Neutrophil (primary cell): ENCODE results near the gene HGS.

Source experiments
- H3K27ac ChIP-seq: fragments of 200-600 bp; sonication (generic); 2 replicates; pipeline ENCODE4 v1.5.1; 2016; ENCODE audit warnings: mild to moderate bottlenecking, moderate library complexity
- H3K27me3 ChIP-seq: fragments of 200-600 bp; sonication (generic); 2 replicates; pipeline ENCODE4 v1.6.0; 2016; ENCODE audit warnings: mild to moderate bottlenecking
- H3K36me3 ChIP-seq: fragments of 200-600 bp; sonication (generic); 2 replicates; pipeline ENCODE4 v1.5.1; 2017
- H3K4me1 ChIP-seq, 2 experiments: fragments of 200-600 bp in 1 of 2; sonication (generic) in 1 of 2; 1 replicate in 1 of 2; 2 replicates in 1 of 2; pipeline versions ENCODE4 v1.5.1 to v1.6.1; 2013 to 2016; ENCODE audit warnings: low read depth in 1 of 2, low read length in 1 of 2, mild to moderate bottlenecking in 1 of 2, moderate library complexity in 1 of 2; ENCODE audit not compliant: control insufficient read depth in 1 of 2, insufficient read depth in 1 of 2
- H3K4me3 ChIP-seq, 2 experiments: fragments of 200-600 bp in 1 of 2; sonication (generic) in 1 of 2; 1 replicate in 1 of 2; 2 replicates in 1 of 2; pipeline ENCODE4 v1.5.1; 2013 to 2016; ENCODE audit warnings: low read depth in 1 of 2, low read length in 1 of 2, mild to moderate bottlenecking in 1 of 2, moderate library complexity in 1 of 2
- H3K9me3 ChIP-seq: fragments of 200-600 bp; sonication (generic); 2 replicates; pipeline ENCODE4 v1.5.1; 2016
- TF ChIP-seq, protein P1 (sequence below): fragments of 200-600 bp; sonication (generic); IDR thresholded peaks from 2 replicates; pipeline ENCODE4 v1.5.1; 2016; ENCODE audit warnings: antibody characterized with exemption

Gene HGS

DNA sequence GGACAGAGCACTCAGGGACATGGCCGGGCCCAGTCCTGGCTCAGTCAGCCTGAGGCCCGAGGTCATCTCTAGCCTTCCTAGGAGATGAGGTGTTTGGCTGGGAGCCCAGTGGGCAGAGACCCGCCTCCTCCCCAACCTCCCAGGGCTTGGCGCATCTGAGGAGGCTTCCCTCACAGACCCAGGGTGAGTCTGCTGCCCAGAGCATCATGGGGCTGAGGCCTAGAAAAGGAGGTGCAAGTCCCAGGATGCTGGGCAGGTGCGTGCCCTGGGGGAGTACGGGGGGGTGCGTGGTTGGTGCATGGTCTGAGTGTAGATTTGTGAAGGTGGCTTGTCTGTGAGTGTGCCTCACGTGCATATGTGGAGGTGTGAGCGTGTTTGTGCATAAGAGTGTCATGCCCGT lies 32.1 kb upstream of the HGS start:
- Histone ChIP-seq H3K9me3 (peaks cover 7% of the 10 kb centered on the region), H3K36me3 (no peaks in the 10 kb centered on the region), H3K27me3 (peaks cover 56% of the 10 kb centered on the region), H3K27ac (no peak overlapping the region), H3K4me3 (no peak overlapping the region), H3K4me1 (peaks cover 10% of the 10 kb centered on the region in 2 experiments)
- TF ChIP-seq, protein P1, sequence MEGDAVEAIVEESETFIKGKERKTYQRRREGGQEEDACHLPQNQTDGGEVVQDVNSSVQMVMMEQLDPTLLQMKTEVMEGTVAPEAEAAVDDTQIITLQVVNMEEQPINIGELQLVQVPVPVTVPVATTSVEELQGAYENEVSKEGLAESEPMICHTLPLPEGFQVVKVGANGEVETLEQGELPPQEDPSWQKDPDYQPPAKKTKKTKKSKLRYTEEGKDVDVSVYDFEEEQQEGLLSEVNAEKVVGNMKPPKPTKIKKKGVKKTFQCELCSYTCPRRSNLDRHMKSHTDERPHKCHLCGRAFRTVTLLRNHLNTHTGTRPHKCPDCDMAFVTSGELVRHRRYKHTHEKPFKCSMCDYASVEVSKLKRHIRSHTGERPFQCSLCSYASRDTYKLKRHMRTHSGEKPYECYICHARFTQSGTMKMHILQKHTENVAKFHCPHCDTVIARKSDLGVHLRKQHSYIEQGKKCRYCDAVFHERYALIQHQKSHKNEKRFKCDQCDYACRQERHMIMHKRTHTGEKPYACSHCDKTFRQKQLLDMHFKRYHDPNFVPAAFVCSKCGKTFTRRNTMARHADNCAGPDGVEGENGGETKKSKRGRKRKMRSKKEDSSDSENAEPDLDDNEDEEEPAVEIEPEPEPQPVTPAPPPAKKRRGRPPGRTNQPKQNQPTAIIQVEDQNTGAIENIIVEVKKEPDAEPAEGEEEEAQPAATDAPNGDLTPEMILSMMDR = no peak

DNA sequence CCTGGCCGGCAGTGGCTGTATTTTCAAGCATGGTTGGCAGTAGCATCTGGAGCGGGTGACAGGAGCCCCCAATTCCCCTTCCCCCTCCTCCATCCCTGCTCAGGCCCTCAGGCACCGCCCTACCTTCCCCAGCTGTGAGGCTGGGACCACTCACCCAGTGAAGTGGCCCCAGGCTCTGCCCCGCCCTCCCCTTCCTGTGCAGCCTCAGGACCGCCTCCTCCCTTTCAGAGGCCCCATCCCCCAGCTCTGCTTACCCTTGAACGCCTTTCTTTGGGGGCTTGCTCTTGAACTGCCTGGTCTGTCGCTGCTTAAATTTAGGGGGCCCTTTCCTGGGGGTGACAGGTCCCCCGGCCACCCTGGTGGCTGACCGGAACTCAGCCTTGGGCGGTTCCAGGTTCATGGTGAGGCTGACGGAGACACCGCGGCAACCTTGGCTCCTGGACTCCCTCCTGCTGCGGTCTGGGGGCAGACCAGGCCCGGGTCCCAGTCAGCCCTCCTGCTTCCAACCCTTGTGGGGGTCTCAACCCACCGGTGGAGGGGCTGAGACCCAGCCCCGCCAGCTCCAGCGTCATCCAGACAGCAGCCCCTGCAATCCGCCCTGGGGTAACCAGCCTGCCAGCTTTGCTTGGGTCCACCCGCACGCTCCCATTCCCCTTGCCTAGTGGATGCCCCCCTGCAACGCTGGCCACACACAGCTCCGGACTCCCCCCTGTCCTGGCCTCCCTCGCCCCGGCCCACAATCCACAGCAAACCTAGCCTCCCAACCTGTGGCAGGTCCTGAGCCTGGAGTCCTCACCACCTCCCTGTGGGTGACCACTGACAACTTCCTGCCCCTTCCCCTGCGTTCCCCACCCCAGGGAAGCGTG lies 30.7 kb upstream of the HGS start:
- peak overlapping the region; percentile 37 to 50 for H3K4me3 ChIP-seq

DNA sequence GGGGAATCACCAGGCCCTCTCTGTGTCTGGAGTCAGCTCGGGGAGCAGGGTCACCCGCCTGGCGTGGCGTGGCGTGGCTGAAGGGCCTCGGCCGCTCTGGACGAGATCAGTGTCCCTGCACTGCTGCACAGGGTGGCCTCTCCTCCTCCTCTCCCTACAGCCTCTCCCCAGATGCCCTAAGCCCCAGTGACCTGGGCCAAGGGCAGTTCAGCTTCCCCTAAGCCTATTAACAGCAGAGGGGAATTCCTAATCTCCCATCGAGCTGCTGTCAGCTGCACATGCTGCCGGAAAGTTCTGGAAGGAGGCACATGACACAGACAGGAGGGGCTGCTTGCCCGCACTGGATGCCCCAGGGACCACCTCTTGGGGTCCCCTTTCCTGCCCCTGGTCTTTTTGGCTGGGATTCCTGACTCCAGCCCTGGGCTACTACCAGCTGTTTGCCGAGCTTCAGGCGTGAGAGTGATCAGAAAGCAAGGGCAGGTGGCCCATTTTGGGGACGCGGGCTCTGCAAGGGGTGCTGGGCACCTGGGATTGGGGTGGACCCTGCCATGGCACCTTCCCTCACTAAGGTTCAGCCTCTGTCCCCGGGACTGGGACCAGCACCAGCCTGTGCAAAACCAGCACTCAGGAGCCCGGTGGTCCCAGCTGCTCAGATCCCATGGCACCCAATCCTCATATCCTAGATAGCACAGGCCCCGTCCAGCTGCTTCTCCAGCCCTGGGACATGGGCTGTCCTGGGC lies 28.3 kb upstream of the HGS start:
- no peak overlapping the region for H3K27ac ChIP-seq
- H3K4me3 ChIP-seq = no peak overlapping the region
- peaks cover 10% of the 10 kb centered on the region in 2 experiments for H3K4me1 ChIP-seq
- H3K36me3 ChIP-seq = no peaks in the 10 kb centered on the region
- TF ChIP-seq, protein P1 = no peak
- peaks cover 18% of the 10 kb centered on the region for H3K27me3 ChIP-seq
- H3K9me3 ChIP-seq = no peaks in the 10 kb centered on the region

More for the DNA sequence above, 30.7 kb upstream of the HGS start:
- Histone ChIP-seq H3K9me3 (peaks cover 7% of the 10 kb centered on the region), H3K4me1 (peaks cover 10% of the 10 kb centered on the region in 2 experiments), H3K27me3 (peaks cover 42% of the 10 kb centered on the region), H3K27ac (no peak overlapping the region), H3K36me3 (no peaks in the 10 kb centered on the region)
- TF ChIP-seq, protein P1 = no peak

DNA sequence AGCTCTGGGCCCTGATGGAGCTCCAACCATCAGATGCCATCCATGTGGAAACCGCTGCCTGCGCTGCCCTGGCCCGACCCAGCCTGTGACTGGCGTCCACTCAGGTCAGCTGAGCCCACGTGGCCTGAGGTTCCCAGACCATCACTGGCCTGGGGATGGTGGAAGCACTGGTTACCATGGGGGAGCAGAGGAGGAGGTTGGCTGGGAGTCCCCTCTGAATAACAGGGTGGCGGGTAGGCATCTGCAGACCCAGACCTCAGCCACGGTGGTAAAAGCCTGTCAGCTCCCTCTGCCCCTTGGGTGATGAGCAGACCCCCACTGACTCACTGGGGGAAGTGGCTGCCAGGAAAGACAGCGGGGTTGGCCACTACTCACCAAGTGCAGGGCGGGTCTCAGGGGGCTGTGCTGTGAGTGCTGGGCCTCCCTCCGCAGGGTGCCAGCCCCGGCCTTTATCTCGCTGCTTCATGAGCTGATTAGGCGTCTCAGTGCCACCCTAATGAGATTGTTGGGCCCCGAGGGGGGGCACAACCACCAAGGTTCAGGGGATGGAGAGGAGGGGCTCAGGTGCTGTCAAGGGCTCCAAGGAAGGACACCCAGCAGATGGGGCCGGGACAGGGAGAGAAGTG lies 27.6 kb upstream of the HGS start, which contains the start of gene PDE6G:
Gene PDE6G (minus strand): TSS at position 425 of the 626 bp plus-strand sequence. CDS start 3,237 bp downstream, outside the sequence.
- TF ChIP-seq, protein P1 = no peak
- no peak within 1 kb of the TSS for H3K27ac ChIP-seq

DNA sequence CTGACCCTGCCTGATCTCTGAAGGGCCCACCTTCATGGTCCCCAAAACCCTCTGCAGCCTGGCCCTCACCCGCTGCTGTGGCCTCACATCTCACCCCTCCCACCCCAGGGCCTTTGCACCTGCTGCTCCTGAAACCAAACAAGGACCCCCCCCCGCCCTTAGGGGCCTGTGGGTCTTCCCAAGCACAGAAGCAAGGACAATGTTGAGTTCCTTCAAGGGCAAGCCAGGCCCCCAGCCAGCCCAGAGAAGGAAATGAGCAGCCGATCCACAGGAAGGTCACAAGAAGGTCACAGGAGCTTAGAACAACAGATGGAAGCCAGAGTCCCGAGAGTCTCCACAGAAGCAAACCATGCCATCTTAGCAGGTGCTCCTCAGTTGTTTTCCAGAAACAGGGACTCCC lies 27.0 kb upstream of the HGS start:
- Histone ChIP-seq H3K4me3 (no peak overlapping the region), H3K36me3 (no peaks in the 10 kb centered on the region), H3K9me3 (no peaks in the 10 kb centered on the region), H3K27ac (no peak overlapping the region), H3K27me3 (peaks cover 13% of the 10 kb centered on the region), H3K4me1 (peaks cover 10% of the 10 kb centered on the region in 2 experiments)
- TF ChIP-seq, protein P1 = no peak

More for the DNA sequence above, 27.6 kb upstream of the HGS start, which contains the start of gene PDE6G:
- Histone ChIP-seq H3K4me1 (peaks cover 10% of the 10 kb centered on the region in 2 experiments), H3K27me3 (peaks cover 13% of the 10 kb centered on the region), H3K4me3 (no peak within 1 kb of the TSS), H3K9me3 (no peaks in the 10 kb centered on the region), H3K36me3 (no peaks in the 10 kb centered on the region)
